Measurements from ENCODE around the gene DLEU7.

DLEU7 gene

DNA sequence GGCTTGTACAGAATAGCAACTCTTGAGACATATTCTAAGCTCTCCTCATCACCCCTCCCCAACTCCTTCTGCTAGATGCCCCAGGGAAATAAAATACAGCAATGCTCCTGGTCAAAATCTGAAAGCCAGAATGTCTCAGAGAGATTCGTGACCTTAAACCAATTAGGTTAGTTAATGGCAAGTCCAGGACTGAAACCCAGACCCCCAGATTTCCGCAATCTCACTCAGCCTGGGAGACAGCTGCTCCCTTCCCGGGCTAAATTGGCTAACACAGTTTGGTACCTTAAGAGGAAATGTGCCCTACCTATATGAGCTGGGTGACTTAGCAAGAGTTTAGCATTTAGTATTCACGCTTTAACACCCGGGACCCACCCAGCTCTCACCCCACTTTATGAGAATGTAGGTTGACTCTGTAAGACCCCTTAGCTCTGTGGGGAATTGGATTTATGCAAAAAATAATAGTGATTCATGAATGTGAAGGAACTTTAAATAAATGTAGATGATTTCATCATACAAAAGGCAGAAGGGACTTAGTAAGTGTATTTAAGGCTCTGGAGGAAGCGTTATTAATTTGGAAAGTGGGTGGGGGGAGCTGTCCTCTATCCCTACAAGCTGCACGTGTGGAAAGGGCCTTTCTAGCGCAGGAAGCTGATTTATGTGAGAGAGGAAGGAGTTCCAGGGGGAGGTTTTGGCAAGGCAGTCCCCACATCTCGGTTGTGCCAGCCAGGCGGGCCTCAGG is 1.1 kb downstream of the DLEU7 start:
- DNase-seq = no peak

DNA sequence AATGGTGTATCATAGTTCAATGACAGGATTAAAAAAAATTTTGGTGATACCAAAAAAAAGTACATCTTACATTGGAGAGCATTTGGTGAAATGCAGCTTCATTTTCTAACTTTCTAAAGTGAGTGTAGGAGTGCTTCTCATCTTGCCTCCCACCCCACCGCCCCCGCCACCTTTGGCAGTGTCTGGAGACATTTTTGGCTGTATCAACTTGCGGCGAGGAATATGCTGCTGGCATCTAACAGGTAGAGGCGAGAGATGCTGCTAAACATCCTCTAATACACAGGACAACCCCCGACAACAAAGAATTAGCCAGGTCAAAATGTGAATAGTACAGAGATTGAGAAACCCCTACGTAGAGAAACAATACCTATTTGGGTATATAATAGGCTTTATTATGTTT is 1.7 kb downstream of the DLEU7 start:
- DNase-seq = no peak

DNA sequence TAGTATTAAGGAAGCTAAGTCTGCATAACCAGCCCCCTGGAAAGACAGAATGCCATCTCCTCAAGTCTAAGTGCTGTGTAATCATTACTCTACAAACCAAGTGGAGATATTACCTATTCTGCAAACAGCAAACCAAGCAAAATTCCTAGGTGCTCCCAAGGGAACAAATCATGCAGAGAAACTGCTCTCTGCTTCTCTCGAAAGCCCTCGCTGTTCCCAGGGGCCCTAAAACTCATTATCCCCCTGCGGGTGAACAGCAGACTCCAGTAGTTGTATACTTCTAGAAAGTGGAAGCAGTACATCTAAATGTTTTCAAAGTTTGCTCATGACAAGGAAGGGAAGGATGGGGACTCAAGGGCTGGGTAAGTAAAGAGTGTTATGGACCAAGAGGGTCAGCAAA is 3.2 kb downstream of the DLEU7 start:
- no peak for DNase-seq

DNA sequence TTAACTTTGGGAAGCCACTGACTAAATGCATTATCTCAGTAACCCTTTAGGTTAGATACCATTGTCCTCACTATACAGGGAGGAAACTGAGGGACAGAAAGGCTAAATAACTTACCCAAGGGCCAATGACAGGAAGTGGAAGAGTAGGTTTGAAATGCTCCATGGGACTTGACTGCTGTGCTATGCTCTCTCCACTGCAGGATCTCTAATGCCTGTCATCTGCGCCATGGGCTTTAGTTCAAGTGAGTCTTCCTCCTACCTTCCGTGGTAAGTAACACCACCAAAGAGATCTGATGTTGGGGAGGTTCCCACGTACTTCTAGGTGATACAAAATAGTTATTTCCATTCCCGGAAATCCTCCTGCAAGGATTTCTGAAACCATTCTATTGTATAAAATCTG is 3.7 kb downstream of the DLEU7 start:
- DNase-seq = no peak

- no peak for DNase-seq
Measured at GRCh38 chr13:50838701-50839100, 4.8 kb downstream of the DLEU7 start.

- no peak for DNase-seq
Measured at GRCh38 chr13:50838031-50838430, 5.5 kb downstream of the DLEU7 start.

- DNase-seq = no peak
Measured at GRCh38 chr13:50831512-50831911, 12.0 kb downstream of the DLEU7 start.

GRCh38 chr13:50829896-50830295 is 13.6 kb downstream of the DLEU7 start:
- no peak for DNase-seq

GRCh38 chr13:50829226-50829625 is 14.3 kb downstream of the DLEU7 start:
- no peak for DNase-seq

DNA sequence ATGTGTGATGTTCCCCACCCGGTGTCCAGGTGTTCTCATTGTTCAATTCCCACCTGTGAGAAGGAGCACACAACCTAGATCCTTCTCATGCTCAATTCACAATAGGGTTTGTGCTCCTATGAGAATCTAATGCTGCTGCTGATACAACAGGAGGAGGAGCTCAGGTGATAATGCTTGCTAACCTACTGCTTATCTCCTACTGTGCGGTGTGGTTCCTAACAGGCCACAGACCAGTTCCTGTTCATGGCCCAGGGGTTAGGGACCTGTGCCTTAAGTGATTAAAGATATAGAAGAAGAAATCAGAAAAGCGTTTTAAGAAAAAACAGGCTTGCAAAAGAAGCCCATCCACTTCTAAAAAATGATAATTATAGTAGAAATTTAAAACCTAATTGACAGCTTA is 17.5 kb downstream of the DLEU7 start:
- DNase-seq = no peak

GRCh38 chr13:50812242-50812641 is 31.2 kb downstream of the DLEU7 start:
- no peak for DNase-seq

DNA sequence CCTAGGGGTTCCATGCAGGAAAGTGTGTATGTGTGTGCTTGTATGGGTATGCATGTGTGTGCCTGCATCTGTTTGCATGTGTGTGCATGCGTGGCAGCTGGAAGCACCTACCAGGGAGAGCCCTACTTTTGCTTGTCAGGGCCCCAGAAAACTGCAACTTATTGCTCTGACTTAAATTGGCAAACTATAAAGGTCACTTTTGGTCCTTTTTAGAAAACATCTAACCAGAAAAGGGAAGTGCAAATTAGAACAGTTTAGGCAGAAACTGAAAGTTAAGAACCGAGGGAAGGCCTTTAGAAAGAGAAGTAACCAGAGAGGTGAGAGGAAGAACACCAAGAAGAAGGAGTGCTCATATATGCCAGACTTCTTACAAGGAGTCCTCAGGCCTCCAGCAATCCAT is 32.5 kb downstream of the DLEU7 start:
- no peak for DNase-seq

- no peak for DNase-seq
Measured at GRCh38 chr13:50810468-50810867, 33.0 kb downstream of the DLEU7 start.

DNA sequence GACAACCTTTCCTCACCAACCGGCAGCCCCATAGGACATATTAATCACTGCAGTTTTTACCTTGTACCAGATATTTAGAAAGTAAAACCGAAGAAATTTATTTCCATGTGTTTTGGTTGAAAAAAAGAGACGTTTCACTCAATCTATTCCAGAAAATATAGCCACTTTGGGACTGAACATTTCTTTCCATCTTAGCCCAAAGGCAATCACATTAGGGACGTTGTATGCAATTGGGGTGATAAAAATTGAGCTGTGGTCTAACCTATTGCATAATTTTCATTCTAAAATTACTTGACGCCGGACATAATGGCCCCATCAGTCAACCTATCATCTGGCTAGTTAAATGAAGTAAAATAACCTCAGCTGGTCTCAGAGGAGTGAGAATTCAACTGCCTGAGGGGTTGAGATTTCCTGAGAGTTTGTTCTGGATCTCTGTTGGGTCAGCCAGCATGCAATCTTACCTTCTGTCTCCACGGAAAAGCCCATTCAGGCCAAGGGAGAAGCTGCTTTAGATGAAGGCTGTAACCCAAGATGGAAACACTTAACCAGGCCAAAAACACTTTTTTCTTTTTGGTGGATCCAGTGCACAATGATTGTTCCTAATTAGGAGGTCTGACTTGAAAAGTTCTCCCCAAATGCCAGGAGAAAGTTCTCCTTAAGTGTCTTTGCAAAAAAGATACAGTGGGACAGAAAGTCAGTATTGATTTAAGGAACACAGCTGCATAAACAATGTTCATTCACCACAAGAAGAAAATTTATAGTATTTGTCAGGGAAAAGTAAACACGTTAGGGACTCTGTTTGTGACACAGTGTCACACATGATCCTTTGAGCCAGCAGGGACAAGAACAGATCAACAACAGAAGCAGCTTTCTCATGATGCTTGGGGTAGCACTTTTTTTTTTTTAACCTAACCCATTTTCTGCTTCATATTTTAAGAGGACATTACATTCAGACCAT is 34.1 kb downstream of the DLEU7 start:
- DNase-seq = no peak

- no peak for DNase-seq
Measured at GRCh38 chr13:50805805-50806204, 37.7 kb downstream of the DLEU7 start.

- peak; percentile 4 for DNase-seq
Measured at GRCh38 chr13:50801087-50801931, 42.2 kb downstream of the DLEU7 start.

- DNase-seq = no peak
Measured at GRCh38 chr13:50800091-50800739, 43.3 kb downstream of the DLEU7 start.

DNA sequence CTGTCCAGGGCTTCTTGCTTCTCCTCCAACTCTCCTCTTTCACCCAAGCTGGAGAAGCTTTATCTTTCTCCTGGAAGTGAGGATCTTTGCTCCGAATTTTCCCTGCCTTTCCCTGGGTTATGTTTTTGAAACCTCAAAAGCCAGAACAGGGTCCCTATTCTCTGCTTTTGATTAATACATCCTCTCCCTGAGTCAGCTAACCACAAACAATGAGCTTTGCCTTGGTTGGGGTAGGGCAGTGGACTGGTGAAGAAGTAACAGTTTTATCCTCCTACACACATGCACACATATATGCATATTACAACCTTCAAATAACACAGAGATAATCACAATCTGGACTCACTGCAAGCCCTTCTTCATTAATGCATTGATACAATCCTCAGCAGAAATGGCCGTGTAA is 44.6 kb downstream of the DLEU7 start:
- DNase-seq = no peak

DNA sequence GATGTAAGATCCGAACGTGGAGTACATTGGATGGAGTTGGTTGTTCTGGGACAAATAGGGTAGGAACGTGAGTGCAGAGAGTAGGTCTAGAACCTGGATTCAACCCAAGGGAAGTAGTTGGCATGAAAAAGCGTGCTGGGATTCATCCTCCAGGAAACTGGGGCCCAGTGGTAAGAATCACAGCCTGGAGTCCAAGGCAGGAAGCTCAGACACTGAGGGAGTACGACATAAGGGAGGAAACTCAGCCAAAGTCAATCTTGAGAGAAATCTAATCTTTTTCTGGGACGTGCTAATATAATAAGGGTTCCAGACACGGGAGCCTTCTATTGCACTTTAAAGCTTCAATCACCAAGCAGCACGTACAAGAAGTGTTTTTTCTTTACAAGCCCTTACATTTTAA is 46.4 kb downstream of the DLEU7 start:
- DNase-seq = no peak

DNA sequence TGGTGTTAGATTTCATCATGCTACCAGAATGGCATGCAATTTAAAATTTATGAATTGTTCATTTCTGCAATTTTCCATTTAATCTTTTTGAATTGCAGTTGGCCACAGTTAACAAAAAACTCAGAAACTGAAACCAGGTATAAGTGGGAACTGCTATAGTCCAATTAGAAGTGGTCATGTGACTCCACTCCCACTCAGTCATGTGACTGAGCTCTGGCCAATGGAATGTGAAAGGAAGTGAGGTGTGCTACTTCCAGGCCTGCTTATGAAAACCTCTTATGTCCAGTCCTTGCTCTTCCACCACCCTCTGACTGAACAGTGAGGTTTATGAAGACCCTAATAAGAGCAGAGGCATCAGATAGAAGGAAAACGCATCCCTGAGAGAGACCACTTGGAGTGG is 47.0 kb downstream of the DLEU7 start:
- no peak for DNase-seq

DNA sequence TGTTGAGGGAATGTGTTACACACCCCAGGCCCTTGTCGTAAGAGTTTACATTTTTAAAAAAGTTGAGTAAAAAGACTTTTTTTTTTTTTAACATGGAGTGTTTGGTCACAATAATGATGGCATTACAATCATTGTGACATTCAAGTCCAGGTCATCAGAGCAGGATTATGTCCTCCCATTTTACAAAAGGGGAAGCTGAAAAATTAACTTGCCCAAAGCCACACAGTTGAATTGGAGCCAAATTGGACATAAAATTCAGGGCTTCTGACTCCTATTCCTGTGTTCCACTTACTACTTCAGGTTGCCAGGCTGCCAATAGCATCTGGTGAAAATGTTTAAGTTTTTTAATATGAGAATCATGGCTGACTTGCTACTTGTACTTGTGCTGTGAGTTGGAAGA is 49.3 kb downstream of the DLEU7 start:
- no peak for DNase-seq

GRCh38 chr13:50793026-50793425 is 50.5 kb downstream of the DLEU7 start:
- no peak for DNase-seq

Data from GOT3 (cell line).